DND-41 (cell line): ENCODE data around the gene GRIK4.

Experiments used
- EZH2 ChIP-seq: IDR thresholded peaks from 3 replicates; pipeline ENCODE4 v1.6.1; 2012; ENCODE audit warnings: borderline replicate concordance, low read depth, mild to moderate bottlenecking, moderate library complexity, low read length, inconsistent platforms; ENCODE audit not compliant: severe bottlenecking
- TF ChIP-seq, protein P1 (sequence below): IDR thresholded peaks from 2 replicates; pipeline ENCODE4 v1.5.1; 2012; ENCODE audit warnings: borderline replicate concordance, low read length, moderate library complexity, mild to moderate bottlenecking; ENCODE audit not compliant: poor library complexity, severe bottlenecking; ENCODE audit errors: extremely low read depth

DNA sequence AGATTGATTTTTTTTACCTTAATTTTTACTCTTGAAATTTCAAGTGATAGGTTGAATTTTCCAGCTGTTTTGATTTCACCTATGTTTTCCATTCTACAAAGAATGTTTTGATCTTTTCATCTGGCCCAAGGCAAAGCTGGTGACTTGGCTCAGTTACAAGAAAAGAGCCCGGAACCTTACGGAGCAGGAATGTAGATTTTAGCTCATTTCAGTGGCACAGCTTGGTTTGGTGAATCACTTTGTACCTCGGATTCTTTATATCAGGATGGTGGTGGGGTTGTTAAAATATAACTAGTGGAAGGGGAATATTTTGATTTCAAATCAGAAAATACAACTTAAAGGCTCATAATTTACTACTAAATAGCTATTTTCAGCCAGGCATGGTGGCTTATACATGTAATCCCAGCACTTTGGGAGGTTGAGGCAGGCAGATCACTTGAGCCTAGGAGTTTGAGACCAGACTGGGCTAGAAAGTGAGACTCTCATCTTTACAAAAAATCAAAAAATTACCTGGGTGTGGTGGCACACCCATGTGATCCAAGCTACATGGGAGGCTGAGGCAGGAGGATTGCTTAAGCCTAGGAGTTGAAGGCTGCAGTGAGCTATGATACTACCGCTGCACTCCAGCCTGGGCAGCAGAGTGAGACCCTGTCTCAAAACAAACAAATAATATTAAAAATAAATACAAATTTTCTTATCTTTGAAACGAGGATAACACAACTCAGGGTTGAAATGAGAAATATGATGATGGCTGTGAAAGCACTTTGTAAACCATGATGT, 9.4 kb upstream of the GRIK4 start:
- TF ChIP-seq EZH2 = no peak
- TF ChIP-seq, protein P1, sequence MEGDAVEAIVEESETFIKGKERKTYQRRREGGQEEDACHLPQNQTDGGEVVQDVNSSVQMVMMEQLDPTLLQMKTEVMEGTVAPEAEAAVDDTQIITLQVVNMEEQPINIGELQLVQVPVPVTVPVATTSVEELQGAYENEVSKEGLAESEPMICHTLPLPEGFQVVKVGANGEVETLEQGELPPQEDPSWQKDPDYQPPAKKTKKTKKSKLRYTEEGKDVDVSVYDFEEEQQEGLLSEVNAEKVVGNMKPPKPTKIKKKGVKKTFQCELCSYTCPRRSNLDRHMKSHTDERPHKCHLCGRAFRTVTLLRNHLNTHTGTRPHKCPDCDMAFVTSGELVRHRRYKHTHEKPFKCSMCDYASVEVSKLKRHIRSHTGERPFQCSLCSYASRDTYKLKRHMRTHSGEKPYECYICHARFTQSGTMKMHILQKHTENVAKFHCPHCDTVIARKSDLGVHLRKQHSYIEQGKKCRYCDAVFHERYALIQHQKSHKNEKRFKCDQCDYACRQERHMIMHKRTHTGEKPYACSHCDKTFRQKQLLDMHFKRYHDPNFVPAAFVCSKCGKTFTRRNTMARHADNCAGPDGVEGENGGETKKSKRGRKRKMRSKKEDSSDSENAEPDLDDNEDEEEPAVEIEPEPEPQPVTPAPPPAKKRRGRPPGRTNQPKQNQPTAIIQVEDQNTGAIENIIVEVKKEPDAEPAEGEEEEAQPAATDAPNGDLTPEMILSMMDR = no peak
